Activated CD4-positive, alpha-beta T cell treated with anti-CD3 and anti-CD28 coated beads, Interleukin-2, Interleukin-4, amounts not matched to agents 100 ng/mL and 50 ng/mL, durations not matched to agents 16 hours and 8 hours (primary cell): ENCODE results near the gene TSPAN5.

ENCODE experiments used
- DNase-seq: peaks from one replicate; pipeline ENCODE4 v3.0.0-alpha.2; 2020; ENCODE audit warnings: low spot score

Gene TSPAN5

GRCh38 chr4:98585596-98585995 lies 72.8 kb downstream of the TSPAN5 start:
- DNase-seq, result no peak

GRCh38 chr4:98584265-98584664 lies 74.1 kb downstream of the TSPAN5 start:
- DNase-seq, result no peak

GRCh38 chr4:98583265-98583664 lies 75.1 kb downstream of the TSPAN5 start:
- DNase-seq, result no peak

GRCh38 chr4:98581126-98581525 lies 77.3 kb downstream of the TSPAN5 start:
- DNase-seq, result no peak

GRCh38 chr4:98577956-98578355 lies 80.5 kb downstream of the TSPAN5 start:
- DNase-seq, result no peak

- no peak for DNase-seq
Observed at GRCh38 chr4:98574816-98575215, 83.6 kb downstream of the TSPAN5 start.

- DNase-seq, result no peak
Observed at GRCh38 chr4:98573791-98574190, 84.6 kb downstream of the TSPAN5 start.

GRCh38 chr4:98572697-98573096 lies 85.7 kb downstream of the TSPAN5 start:
- DNase-seq, result no peak

GRCh38 chr4:98571161-98571786 lies 87.1 kb downstream of the TSPAN5 start:
- DNase-seq, result no peak

GRCh38 chr4:98570151-98570797 lies 88.1 kb downstream of the TSPAN5 start:
- no peak for DNase-seq

- no peak for DNase-seq
Observed at GRCh38 chr4:98568941-98569663, 89.3 kb downstream of the TSPAN5 start.

- no peak for DNase-seq
Observed at GRCh38 chr4:98567611-98568010, 90.8 kb downstream of the TSPAN5 start.

- DNase-seq, result no peak
Observed at GRCh38 chr4:98566361-98567008, 91.9 kb downstream of the TSPAN5 start.

- DNase-seq, result no peak
Observed at GRCh38 chr4:98565681-98566301, 92.6 kb downstream of the TSPAN5 start.

GRCh38 chr4:98564852-98565251 lies 93.6 kb downstream of the TSPAN5 start:
- no peak for DNase-seq

GRCh38 chr4:98560321-98560720 lies 98.1 kb downstream of the TSPAN5 start:
- DNase-seq, result no peak

GRCh38 chr4:98558471-98559169 lies 99.8 kb downstream of the TSPAN5 start:
- no peak for DNase-seq

GRCh38 chr4:98557194-98557892 lies 101.1 kb downstream of the TSPAN5 start:
- no peak for DNase-seq

- no peak for DNase-seq
Observed at GRCh38 chr4:98556451-98556850, 102.0 kb downstream of the TSPAN5 start.

GRCh38 chr4:98555798-98556445 lies 102.5 kb downstream of the TSPAN5 start:
- DNase-seq, result no peak
